Measurements from ENCODE around the gene PLEKHG4B.
"Not testable (repeated sequence)": the region's sequence is repeated elsewhere in the genome, so short reads cannot be mapped to it uniquely, and the experiment has no call there.

PLEKHG4B gene

DNA sequence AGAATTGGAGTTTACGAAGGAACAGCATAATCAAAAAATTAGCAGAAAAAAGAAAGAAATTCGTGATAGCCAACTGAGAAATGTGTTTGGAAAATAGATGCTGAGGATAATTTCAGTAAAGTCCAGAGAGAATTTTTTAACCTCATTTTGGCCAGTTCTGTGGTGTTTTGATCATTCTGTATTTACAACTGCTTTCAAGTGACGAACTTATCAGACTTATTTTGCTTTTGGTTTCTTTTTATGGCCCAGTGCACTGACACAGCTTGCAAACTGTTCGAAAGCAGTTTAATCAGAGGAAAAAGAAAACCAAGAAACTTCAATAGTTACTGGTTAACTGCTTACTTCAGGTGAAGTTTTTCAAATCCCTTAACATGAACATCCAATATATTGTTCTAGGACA, 128.0 kb downstream of the PLEKHG4B start:
- no peak for DNase-seq (ENCODE audit: low read depth in 2 of 2)

DNA sequence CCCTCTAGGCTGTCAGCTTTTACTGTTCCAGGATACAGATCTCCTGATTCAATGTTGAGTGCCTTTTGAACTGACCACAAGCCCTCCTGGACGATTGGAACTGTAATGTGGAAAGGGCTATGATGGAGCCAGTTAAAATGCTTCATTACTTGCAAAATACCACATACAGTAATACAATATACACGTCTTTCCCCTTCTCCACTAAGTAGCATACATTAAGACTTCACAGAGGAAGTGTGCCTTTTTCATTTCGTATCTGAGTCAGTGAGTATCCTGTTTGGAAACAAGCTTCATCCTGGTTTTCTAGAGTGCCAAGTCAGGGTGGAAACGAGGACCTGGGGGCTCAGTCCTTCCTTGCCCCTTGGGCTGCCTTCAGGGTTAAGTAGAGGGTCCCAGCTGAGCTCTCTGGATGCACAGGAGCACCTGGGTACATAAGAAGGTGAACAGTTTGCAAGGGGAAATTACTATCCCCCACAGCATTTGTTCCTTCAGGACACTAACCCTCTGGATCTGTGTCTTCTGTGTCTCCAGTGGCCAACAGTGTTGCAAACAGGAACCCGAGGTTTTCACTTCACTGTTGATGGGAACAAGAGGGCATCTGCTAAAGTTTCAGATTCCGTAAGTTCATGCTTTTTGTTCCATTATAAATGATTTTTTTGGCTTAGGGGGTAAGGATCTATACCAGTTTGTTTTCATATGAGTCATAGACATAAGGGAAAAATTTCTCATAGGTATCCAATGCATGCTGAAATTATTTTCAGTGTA, 131.2 kb downstream of the PLEKHG4B start:
- DNase-seq (ENCODE audit: low read depth in 2 of 2), result not testable (repeated sequence)

DNA sequence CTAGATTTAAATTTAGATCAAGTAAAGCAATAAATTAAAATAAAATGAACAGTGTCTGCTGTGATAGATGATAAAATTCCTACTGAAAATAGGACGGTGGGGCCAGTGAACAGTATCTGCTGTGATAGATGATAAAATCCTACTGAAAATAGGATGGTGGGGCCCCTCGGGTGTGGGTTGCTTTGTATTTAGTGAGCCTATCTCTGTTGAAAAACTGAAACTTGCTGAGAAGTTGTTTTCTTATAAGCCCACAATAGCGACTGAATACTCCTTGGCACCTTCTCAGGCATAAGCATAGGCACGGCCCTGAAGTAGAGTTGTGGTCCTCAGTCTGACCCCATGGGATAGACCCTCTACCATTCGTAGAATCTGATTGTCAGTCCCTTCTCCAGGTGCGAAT, 131.8 kb downstream of the PLEKHG4B start:
- no peak for DNase-seq (ENCODE audit: low read depth in 2 of 2)

DNA sequence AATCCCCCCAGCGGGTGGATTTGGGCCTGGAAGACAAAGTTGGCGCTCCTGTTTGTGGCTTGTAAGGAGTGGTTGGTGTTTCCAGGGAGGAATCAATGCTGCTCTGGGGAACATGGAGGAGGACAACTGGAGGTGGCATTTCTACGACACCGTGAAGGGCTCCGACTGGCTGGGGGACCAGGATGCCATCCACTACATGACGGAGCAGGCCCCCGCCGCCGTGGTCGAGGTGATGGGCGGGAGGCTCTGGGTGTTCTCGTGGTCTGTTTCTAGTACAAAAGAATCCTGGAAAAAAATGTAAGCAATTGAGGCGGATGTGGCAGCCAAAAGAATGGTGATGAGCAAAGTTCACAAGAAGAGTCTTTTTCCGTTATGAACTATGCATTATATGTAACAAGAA, 133.4 kb downstream of the PLEKHG4B start:
- DNase-seq (ENCODE audit: low read depth in 2 of 2), result no peak

DNA sequence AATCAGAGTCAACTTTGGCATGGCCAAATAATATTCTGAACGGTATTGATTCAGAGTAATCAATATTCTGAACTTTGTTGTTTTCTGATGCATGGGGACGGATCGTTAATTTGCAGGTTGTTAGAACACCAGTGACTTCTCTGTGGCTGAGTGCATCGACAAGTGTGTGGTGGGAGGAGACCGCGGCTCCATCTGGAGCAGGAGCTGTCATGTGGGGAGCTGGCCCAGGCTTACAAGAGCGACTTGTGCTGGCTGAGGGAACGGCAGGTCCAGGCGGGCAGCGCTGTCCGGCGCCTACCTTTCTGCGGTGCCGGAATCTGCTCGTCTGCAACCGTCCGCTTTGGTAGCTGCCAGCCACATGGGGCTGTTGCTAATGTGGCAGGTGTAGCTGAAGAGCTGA, 135.4 kb downstream of the PLEKHG4B start:
- DNase-seq (ENCODE audit: low read depth in 2 of 2), result not testable (repeated sequence)

DNA sequence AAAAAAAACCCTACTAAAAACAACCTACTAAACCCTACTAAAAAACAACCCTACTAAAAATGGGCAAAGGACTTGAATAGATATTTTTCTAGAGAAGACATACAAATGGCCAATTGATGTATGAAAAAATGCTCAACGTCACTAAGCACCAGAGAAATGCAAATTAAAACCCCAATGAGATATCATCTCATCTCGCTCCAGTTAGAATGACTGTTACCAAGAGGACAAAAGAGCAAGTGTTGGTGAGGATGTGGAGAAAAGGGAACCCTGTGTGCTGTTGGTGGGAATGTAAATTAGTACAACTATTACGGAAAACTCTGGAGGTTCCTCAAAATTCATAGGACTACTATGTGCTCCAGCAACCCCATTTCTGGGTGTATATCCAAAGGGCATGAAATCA, 136.9 kb downstream of the PLEKHG4B start:
- DNase-seq (ENCODE audit: low read depth in 2 of 2), result no peak

DNA sequence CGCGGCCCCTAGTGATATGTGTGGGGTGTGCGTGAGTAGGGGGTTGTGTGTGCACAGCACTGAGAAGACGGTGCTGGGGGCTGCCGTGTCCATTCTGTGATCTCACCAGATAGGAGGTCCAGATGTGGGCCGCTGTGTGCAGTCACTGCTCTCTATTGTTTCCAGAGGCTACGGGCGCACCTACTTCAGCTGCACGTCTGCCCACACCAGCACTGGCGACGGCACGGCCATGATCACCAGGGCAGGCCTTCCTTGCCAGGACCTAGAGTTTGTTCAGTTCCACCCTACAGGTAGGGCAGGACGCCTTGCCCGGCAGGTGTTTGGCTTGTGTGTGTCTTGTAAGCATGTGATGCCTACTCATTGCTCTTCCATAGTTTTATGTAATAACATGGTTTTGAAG, 138.7 kb downstream of the PLEKHG4B start:
- DNase-seq (ENCODE audit: low read depth in 2 of 2), result no peak

DNA sequence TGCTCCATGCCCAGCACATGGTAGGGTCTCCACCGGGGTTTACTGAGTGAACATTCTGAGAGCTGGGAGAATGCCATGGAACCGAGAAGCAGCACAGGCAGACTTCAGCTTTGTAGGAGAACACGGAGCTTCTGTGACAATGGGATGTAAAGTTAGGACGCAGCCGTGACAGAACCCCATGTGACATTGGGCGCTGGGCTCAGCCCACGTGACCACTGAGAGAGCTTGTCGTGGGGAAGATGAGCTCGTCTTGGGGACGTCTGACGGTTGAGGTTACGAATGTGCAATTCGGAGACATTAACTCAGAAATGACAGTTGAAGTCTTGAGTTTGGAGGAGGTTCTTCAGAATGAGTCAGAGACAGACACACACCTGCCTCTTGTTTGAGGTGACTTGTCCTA, 139.7 kb downstream of the PLEKHG4B start:
- no peak for DNase-seq (ENCODE audit: low read depth in 2 of 2)

DNA sequence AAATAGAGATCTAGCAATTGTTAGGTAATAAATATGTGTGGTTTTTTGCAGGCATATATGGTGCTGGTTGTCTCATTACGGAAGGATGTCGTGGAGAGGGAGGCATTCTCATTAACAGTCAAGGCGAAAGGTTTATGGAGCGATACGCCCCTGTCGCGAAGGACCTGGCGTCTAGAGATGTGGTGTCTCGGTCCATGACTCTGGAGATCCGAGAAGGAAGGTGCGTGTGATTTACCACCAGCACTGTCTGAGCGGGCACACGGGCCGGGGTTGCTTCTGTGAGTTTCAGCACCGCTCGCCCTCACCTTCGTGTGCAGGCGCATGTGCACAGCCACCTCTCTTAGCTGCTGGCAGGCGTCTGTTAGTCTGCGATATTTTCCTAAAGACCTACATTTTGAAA, 141.5 kb downstream of the PLEKHG4B start:
- not testable (repeated sequence) for DNase-seq (ENCODE audit: low read depth in 2 of 2)

DNA sequence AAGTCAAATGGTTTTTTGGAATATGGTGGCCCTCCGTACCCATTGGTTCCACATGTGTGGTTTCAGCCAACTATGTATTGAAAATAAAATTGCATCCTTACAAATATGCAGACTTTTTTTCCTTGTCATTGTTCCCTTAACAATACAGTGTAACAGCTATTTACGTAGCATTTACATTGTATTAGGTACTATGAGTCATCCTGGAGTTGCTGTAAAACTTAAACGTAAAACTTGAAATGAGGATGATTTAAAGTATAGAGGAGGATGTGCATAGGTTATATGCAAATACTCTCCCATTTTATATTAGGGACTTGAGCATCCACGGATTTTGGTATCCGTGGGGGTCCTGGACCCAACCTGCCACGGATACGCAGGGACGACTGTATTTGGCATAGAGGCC, 142.5 kb downstream of the PLEKHG4B start:
- DNase-seq (ENCODE audit: low read depth in 2 of 2), result no peak

DNA sequence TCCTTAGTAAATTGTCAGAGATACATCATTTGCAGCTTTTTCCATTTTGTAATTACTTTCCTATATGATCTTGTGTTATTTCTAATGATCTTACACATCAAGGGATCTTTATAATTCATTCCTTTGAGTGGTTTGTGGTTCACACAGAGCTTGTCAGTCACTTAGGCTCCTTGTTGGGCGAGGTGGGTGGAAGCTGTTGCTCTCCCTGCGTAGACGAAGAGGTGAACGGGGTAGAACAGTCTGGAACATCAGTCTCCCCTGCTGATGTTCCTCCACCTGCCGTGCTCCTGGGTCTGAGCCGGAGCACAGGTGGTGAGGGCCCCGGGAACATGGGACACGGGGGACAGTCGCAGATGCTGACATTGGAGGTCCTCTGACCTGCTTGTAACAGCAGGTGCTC, 143.6 kb downstream of the PLEKHG4B start:
- DNase-seq (ENCODE audit: low read depth in 2 of 2), result not testable (repeated sequence)

DNA sequence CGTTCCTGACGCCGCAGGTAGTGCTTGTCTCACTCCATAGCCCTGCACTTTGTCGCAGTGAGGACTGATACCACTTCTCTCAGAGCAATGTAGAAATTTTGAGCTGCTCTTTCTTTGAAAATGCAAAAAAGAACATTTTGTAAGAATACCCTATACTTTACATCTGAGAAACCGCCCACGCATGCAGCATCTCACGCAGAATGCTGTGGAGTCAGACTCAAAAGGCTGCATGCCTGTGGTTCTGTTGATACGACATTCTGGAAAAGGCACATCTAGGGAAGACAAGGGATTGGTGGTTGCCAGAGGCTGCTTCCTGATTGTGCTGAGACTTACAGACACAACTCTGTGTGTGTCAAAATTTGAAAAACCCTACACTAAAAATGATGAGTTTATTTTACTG, 146.0 kb downstream of the PLEKHG4B start:
- DNase-seq (ENCODE audit: low read depth in 2 of 2), result not testable (repeated sequence)
